HepG2 (cell line): ENCODE measurements around the gene PLIN4. TPM values are rescaled to one million over a fixed set of nuclear protein-coding genes. Genes with fewer than 3 reads are reported as not detected.
A peak's percentile ranks its signal among the peaks of the same experiment; 100 is the strongest.
"Not testable (repeated sequence)": the region's sequence is repeated elsewhere in the genome, so short reads cannot be mapped to it uniquely, and the experiment has no call there.

Experiments
- ATAC-seq: fragments of 200-7000 bp; cut with Tn5 transposase; 3 replicates; pipeline ENCODE4 v1.9.1; 2020; ENCODE audit warnings: mild to moderate bottlenecking, moderate library complexity
- BruUV-seq: library from RNA; stranded (reverse); fragments of 400-500 nt; replicated peaks from 2 replicates; lab custom pipeline; 2021; lab: Mats Ljungman, UMichigan
- CTCF ChIA-PET: fragments of 300-600 bp; formaldehyde crosslinking; extraction: SDS; loops from one replicate; lab custom pipeline; 2021; ENCODE audit warnings: low total read pairs, inconsistent platforms, low intra/inter-chr PET ratio; lab: Yijun Ruan, JAX
- POLR2A ChIA-PET: fragments of 350-600 bp; sonication (Branson Sonifier 250); formaldehyde crosslinking; loops from one replicate; lab custom pipeline; 2020; ENCODE audit warnings: antibody characterized with exemption, inconsistent platforms; lab: Yijun Ruan, JAX
- DNase-seq: peaks from one replicate; pipeline ENCODE4 v3.0.0-alpha.2; 2015; ENCODE audit warnings: low spot score
- FAIRE-seq: peaks from 3 replicates; lab custom pipeline; 2011; peaks lifted over from hg19 to GRCh38; lab: Jason Lieb, UNC
- H2AFZ ChIP-seq: one replicate; pipeline ENCODE4 v1.6.1; 2011; ENCODE audit warnings: low read length, inconsistent platforms
- H3K27ac ChIP-seq: fragments of 300-600 bp; 3 replicates; pipeline ENCODE4 v1.8.0; 2011; ENCODE audit warnings: mixed run types, mild to moderate bottlenecking, mixed read lengths, low read length, inconsistent platforms; ENCODE audit not compliant: insufficient read depth; ENCODE audit errors: extremely low read length
- H3K27me3 ChIP-seq, 2 experiments: fragments of 200-600 bp in 1 of 2; 2 replicates in 1 of 2; 3 replicates in 1 of 2; pipeline versions ENCODE4 v1.6.0 to v1.8.0; 2011; ENCODE audit warnings: low read length in 2 of 2, mild to moderate bottlenecking in 2 of 2, moderate library complexity in 2 of 2, inconsistent platforms in 1 of 2; ENCODE audit not compliant: insufficient read depth in 2 of 2, control insufficient read depth in 1 of 2
- H3K36me3 ChIP-seq, 2 experiments: fragments of 200-600 bp in 1 of 2; replicated peaks in 1 of 2; 2 replicates in 1 of 2; 3 replicates in 1 of 2; pipeline versions ENCODE4 v1.5.1 to v1.8.0; 2011; ENCODE audit warnings: low read length in 2 of 2, inconsistent platforms in 1 of 2; ENCODE audit not compliant: insufficient read depth in 2 of 2, control insufficient read depth in 1 of 2
- H3K4me1 ChIP-seq: 2 replicates; pipeline ENCODE4 v1.5.1; 2012; ENCODE audit warnings: low read length, inconsistent platforms; ENCODE audit not compliant: insufficient read depth
- H3K4me2 ChIP-seq: 2 replicates; pipeline ENCODE4 v1.6.0; 2011; ENCODE audit warnings: low read depth, low read length, inconsistent platforms
- H3K4me3 ChIP-seq, 3 experiments: fragments of 200-600 bp in 1 of 3; sonication (generic), shearing (Covaris generic) in 1 of 3; replicated peaks in 1 of 3; 2 replicates each; pipeline ENCODE4 v1.5.1; 2011 to 2016; ENCODE audit warnings: low read length in 3 of 3, inconsistent platforms in 2 of 3, low read depth in 2 of 3, mild to moderate bottlenecking in 2 of 3, control low read depth in 1 of 3, mixed read lengths in 1 of 3; ENCODE audit not compliant: insufficient read depth in 1 of 3
- H3K79me2 ChIP-seq: one replicate; pipeline ENCODE4 v1.6.1; 2011; ENCODE audit warnings: low read length, inconsistent platforms; ENCODE audit not compliant: insufficient read depth
- H3K9ac ChIP-seq: 2 replicates; pipeline ENCODE4 v1.6.0; 2011; ENCODE audit warnings: mild to moderate bottlenecking, low read depth, low read length, inconsistent platforms; ENCODE audit not compliant: insufficient read depth
- H3K9me3 ChIP-seq: 2 replicates; pipeline ENCODE4 v1.5.1; 2012; ENCODE audit warnings: mild to moderate bottlenecking, low read length
- H4K20me1 ChIP-seq: 2 replicates; pipeline ENCODE4 v1.6.0; 2011; ENCODE audit warnings: inconsistent platforms, mild to moderate bottlenecking, low read length, moderate library complexity; ENCODE audit not compliant: insufficient read depth
- RFXANK ChIP-seq: IDR thresholded peaks from 2 replicates; pipeline ENCODE4 v1.6.1; 2016
- ZMYM3 ChIP-seq: sonication (generic); formaldehyde crosslinking; IDR thresholded peaks from 2 replicates; pipeline ENCODE4 v1.5.1; 2020; ENCODE audit warnings: mild to moderate bottlenecking, missing genetic modification reagents
- ZNF768 ChIP-seq: sonication (generic); formaldehyde crosslinking; IDR thresholded peaks from 2 replicates; pipeline ENCODE4 v1.4.0; 2020; ENCODE audit warnings: missing genetic modification reagents
- WGBS: methylation state at CpG from one replicate; pipeline ENCODE4 v1.1.6; 2017; ENCODE audit warnings: low lambda C conversion rate; 5-methylcytosine and 5-hydroxymethylcytosine counted together
- in situ Hi-C: cut with HindIII; loops from 2 replicates; pipeline ENCODE4 v1.10.0; 2017; ENCODE audit warnings: low pct_unique_long_range_greater_than_20kb; ENCODE audit not compliant: extremely low pct_ligation_motif_present
- intact Hi-C: fragments of 100-400 bp; cut with micrococcal nuclease; formaldehyde crosslinking; loops from one replicate; pipeline ENCODE4 v1.10.0; 2022; ENCODE audit not compliant: unreplicated experiment
- polyA plus RNA-seq, 8 experiments: library from polyadenylated mRNA; depleted of rRNA in 3 of 8; stranded (reverse) in 7 of 8; unstranded in 1 of 8; fragments of >200 nt; fragmentation: Illumina TruSeq in 4 of 8; extraction: Trizol in 4 of 8; gene quantifications; 2 replicates each; pipeline versions ENCODE4 v1.2.1 to v1.2.3, GENCODE V29; 2011 to 2016; ENCODE audit warnings: low read depth in 4 of 8, missing spikeins in 1 of 8, mixed read lengths in 1 of 8; ENCODE audit not compliant: insufficient read depth in 1 of 8
- total RNA-seq, 5 experiments: library from RNA; depleted of rRNA; stranded (reverse); fragments of >200 nt; fragmentation: Illumina TruSeq; extraction: Trizol; gene quantifications; 2 replicates each; pipeline ENCODE4 v1.2.3, GENCODE V29; 2016; ENCODE audit warnings: low read depth in 1 of 5

The PLIN4 gene
- total and polyA plus RNA-seq, 2 of the 13 experiments (the other 11 are each of a cell fraction or from before 2014, with no cell fraction given): 1.1 to 1.3 TPM

DNA sequence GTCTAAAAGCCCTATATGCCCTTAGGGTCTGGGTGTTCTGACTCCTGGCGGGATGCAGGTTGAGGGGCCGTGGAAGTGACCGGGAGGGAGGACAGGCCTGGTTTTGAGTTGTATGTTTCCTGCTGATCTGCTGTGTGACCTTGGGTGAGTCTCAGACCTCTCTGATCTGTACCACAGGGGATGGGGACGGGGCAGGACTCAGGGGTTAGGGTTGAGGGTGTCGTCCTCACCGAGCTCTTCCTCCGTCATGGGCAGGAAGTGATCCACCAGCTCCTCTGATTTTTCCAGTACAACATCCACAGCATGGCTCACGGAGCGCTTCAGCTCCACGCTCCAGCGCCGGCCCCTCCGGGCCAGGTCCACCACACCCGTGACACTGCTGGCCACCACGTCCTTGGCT, 10.6 kb upstream of the PLIN4 start:
- intact Hi-C loops (no loop called here), in situ Hi-C loops (no loop called here)
- 79% methylated on average over 8 of the region's 15 CpGs for WGBS
- no peak for FAIRE-seq
- no peak for ATAC-seq
- H3K9ac ChIP-seq: no peak overlapping the region
- H3K4me1 ChIP-seq: peaks cover 31% of the 10 kb centered on the region
- no peak overlapping the region for H2AFZ ChIP-seq
- H3K4me2 ChIP-seq: no peak overlapping the region
- no peaks in the 10 kb centered on the region for H4K20me1 ChIP-seq
- no peaks in the 10 kb centered on the region; a peak in 1 of 5 replicates for H3K27me3 ChIP-seq
- CTCF ChIA-PET: no interaction called here
- BruUV-seq: no TSS peak
- H3K79me2 ChIP-seq: no peaks in the 10 kb centered on the region
- H3K9me3 ChIP-seq: no peaks in the 10 kb centered on the region
- no peak overlapping the region for H3K27ac ChIP-seq
- POLR2A ChIA-PET: no interaction called here
- no peak overlapping the region for H3K4me3 ChIP-seq
- DNase-seq: no peak
- no peaks in the 10 kb centered on the region for H3K36me3 ChIP-seq
- peak; percentile 98 for TF ChIP-seq ZNF768 (CRISPR knock-in tag)
- TF ChIP-seq ZMYM3 (CRISPR knock-in tag): peak; percentile 67
- no peak for TF ChIP-seq RFXANK (CRISPR knock-in tag)

DNA sequence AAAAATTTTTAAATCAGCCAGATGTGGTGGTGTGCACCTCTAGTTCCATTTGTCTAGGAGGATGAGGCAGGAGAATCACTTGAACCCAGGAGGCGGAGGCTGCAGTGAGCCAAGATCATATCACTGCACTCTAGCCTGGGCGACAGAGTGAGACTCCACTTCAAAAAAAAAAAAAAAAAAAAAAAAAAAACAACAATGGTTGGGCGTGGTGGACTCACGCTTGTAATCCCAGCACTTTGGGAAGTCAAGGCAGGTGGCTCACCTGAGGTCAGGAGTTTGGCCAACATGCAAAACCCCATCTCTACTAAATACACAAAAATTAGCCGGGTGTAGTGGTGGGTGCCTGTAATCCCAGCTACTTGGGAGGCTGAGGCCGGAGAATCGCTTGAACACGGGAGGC, 9.1 kb upstream of the PLIN4 start:
- H3K9me3 ChIP-seq, H3K79me2 ChIP-seq, H3K27me3 ChIP-seq, CTCF ChIA-PET, H2AFZ ChIP-seq, ATAC-seq, intact Hi-C loops, H3K9ac ChIP-seq, H3K27ac ChIP-seq, in situ Hi-C loops, H3K4me3 ChIP-seq, H4K20me1 ChIP-seq, H3K36me3 ChIP-seq, DNase-seq, H3K4me2 ChIP-seq, FAIRE-seq, BruUV-seq: not testable (repeated sequence)
- 82% methylated on average over 8 of the region's 8 CpGs for WGBS
- H3K4me1 ChIP-seq: peaks cover 43% of the 10 kb centered on the region
- POLR2A ChIA-PET: interaction anchor here (1.4 kb wide), 1 partner anchor 12 kb away, joined by 4 read pairs; no protein-coding TSS in a partner anchor
